T-cell (primary cell): ENCODE measurements around the gene MARCHF4. TPM values are rescaled to one million over a fixed set of nuclear protein-coding genes. Genes with fewer than 3 reads are reported as not detected.

ENCODE experiments used
- ATAC-seq, 4 experiments: fragments of 200-7000 bp in 3 of 4; fragments of 150-1000 bp in 1 of 4; cut with Tn5 transposase; replicated peaks in 1 of 4; 1 replicate in 3 of 4; 2 replicates in 1 of 4; pipeline ENCODE4 v1.10.0; 2021; ENCODE audit warnings: moderate library complexity in 3 of 4, mild to moderate bottlenecking in 2 of 4, moderate number of reproducible peaks in 1 of 4
- CTCF ChIA-PET, 2 donors: fragments of 300-600 bp; sonication (Branson Sonifier 250); formaldehyde crosslinking; loops; one replicate each; lab custom pipeline; 2022; ENCODE audit warnings: antibody characterized with exemption in 2 of 2; lab: Charles Lee
- POLR2A ChIA-PET, 2 donors: fragments of 300-600 bp; sonication (Branson Sonifier 250); formaldehyde crosslinking; loops; one replicate each; lab custom pipeline; 2022; ENCODE audit warnings: antibody characterized with exemption in 2 of 2; lab: Charles Lee
- DNase-seq, 35 experiments: peaks; one replicate each; pipeline versions ENCODE4 v3.0.0 to v3.0.0-alpha.2; 2013 to 2023
- H3K27ac ChIP-seq: one replicate; pipeline ENCODE4 v1.5.1; 2013; ENCODE audit warnings: low read length
- H3K27me3 ChIP-seq, 2 experiments: replicated peaks in 1 of 2; 1 replicate in 1 of 2; 2 replicates in 1 of 2; pipeline versions ENCODE4 v1.6.1 to v1.7.0; 2013; ENCODE audit warnings: low read length in 1 of 2, mixed read lengths in 1 of 2; ENCODE audit not compliant: control insufficient read depth in 2 of 2, insufficient read depth in 2 of 2; ENCODE audit errors: extremely low read depth in 1 of 2
- H3K36me3 ChIP-seq, 2 donors: 1 replicate in 1 of 2; 2 replicates in 1 of 2; pipeline versions ENCODE4 v1.6.1 to v1.7.0; 2013; ENCODE audit warnings: low read length in 1 of 2; ENCODE audit not compliant: control insufficient read depth in 2 of 2, insufficient read depth in 1 of 2; ENCODE audit errors: extremely low read depth in 1 of 2
- H3K4me1 ChIP-seq, 2 experiments: 1 replicate in 1 of 2; 2 replicates in 1 of 2; pipeline versions ENCODE4 v1.6.1 to v1.7.0; 2013; ENCODE audit warnings: low read length in 2 of 2, mixed read lengths in 1 of 2; ENCODE audit not compliant: insufficient read depth in 2 of 2, control insufficient read depth in 1 of 2; ENCODE audit errors: extremely low read depth in 1 of 2
- H3K4me3 ChIP-seq, 2 donors: 1 replicate in 1 of 2; 2 replicates in 1 of 2; pipeline versions ENCODE4 v1.5.1 to v1.7.0; 2013; ENCODE audit warnings: mild to moderate bottlenecking in 2 of 2, low read length in 1 of 2, moderate library complexity in 1 of 2; ENCODE audit not compliant: control insufficient read depth in 1 of 2; ENCODE audit errors: extremely low read depth in 1 of 2
- H3K9me3 ChIP-seq: 2 replicates; pipeline ENCODE4 v1.7.0; 2013
- H3K27ac Mint-ChIP-seq, 2 donors: one replicate each; pipeline ENCODE4 v1.8.0; 2020 to 2021; ENCODE audit warnings: mild to moderate bottlenecking in 2 of 2, mixed read lengths in 2 of 2
- H3K27me3 Mint-ChIP-seq, 2 donors: one replicate each; pipeline ENCODE4 v1.8.0; 2021 to 2022; ENCODE audit warnings: mixed read lengths in 2 of 2
- H3K36me3 Mint-ChIP-seq: one replicate; pipeline ENCODE4 v1.8.0; 2021; ENCODE audit warnings: mixed read lengths
- H3K4me1 Mint-ChIP-seq, 3 donors: one replicate each; pipeline ENCODE4 v1.8.0; 2020 to 2022; ENCODE audit warnings: mixed read lengths in 3 of 3, mild to moderate bottlenecking in 1 of 3
- H3K4me3 Mint-ChIP-seq, 3 donors: one replicate each; pipeline ENCODE4 v1.8.0; 2020 to 2022; ENCODE audit warnings: mild to moderate bottlenecking in 3 of 3, mixed read lengths in 3 of 3, moderate library complexity in 3 of 3
- H3K9me3 Mint-ChIP-seq, 3 donors: one replicate each; pipeline ENCODE4 v1.8.0; 2020 to 2022; ENCODE audit warnings: mixed read lengths in 3 of 3
- WGBS: methylation state at CpG from one replicate; pipeline ENCODE4 v1.1.5; 2013; ENCODE audit warnings: missing lambda C conversion rate; ENCODE audit not compliant: insufficient coverage; 5-methylcytosine and 5-hydroxymethylcytosine counted together
- total RNA-seq, 35 experiments: library from RNA in 6 of 35; stranded (reverse) in 6 of 35; fragments of 120-200 nt in 1 of 35; gene quantifications; one replicate each; pipeline versions ENCODE4 v1.2.1 to v1.2.4 and lab custom pipeline; 2013 to 2026

The MARCHF4 gene
- total RNA-seq, 5 donors from 2014 or later (not counting 1 experiment from before 2014, with no cell fraction given) = not detected

DNA sequence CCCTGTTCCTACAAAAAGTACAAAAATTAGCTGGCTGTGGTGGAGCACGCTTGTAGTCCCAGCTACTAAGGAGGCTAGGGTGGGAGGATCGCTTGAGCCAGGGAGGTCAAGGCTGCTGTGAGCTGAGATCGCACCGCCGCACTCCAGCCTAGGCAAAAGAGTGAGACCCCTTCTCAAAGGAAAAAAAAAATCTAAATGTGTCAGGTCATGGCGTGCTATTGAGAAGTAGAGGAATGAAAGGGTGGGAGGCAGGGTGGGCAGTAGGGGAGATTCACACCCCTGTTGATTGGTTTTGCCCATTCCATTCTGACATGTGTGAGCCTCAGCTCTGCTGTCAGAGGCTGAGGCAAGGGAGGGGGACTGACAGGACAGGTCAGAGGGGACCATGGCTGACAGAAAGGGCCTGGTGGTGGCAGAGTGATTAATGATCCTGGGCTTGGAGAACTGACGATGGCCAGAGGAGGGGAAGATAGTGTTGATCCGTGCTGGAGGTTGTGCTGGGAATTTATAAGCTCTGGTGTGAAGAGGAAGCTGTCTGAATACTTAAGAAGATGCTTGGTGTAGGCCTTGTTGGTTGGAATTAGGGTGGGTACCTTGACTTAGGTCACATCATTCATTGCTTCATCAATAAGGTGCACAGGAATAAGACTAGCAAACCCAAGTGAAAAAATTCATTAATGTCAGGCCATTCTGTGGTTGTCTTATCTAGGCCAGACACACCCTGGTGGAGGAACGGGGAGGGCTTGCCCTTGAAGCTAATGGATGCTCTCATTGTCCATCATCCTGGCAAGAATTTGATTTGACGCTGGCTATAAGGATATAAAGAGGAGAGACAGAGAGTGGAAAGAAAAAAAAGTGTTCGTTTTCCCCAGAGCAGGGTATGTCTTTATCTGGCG lies 20.9 kb upstream of the MARCHF4 start:
- Mint-ChIP-seq H3K4me3 (no peak overlapping the region), H3K36me3 (no peaks in the 10 kb centered on the region), H3K4me1 (peaks cover 12 to 19% (median 16%) of the 10 kb centered on the region in 3 donors), H3K27me3 (peaks cover 0 to 4% of the 10 kb centered on the region in 2 donors), H3K27ac (no peak overlapping the region), H3K9me3 (no peaks in the 10 kb centered on the region)
- H3K36me3 ChIP-seq = no peaks in the 10 kb centered on the region
- H3K9me3 ChIP-seq = no peaks in the 10 kb centered on the region
- ChIA-PET CTCF (interaction anchor here in 1 of 2 donors (1.0 kb wide), 1 partner anchor 9 kb away, joined by 3 read pairs; no protein-coding TSS in a partner anchor), POLR2A (no interaction called here)
- ATAC-seq = no peak
- WGBS = 80% methylated on average over 8 of the region's 12 CpGs
- no peak overlapping the region for H3K27ac ChIP-seq
- peaks cover 7 to 12% of the 10 kb centered on the region in 2 experiments for H3K4me1 ChIP-seq
- H3K27me3 ChIP-seq = peaks cover 0 to 5% of the 10 kb centered on the region in 2 experiments
- DNase-seq = no peak
- no peak overlapping the region for H3K4me3 ChIP-seq

DNA sequence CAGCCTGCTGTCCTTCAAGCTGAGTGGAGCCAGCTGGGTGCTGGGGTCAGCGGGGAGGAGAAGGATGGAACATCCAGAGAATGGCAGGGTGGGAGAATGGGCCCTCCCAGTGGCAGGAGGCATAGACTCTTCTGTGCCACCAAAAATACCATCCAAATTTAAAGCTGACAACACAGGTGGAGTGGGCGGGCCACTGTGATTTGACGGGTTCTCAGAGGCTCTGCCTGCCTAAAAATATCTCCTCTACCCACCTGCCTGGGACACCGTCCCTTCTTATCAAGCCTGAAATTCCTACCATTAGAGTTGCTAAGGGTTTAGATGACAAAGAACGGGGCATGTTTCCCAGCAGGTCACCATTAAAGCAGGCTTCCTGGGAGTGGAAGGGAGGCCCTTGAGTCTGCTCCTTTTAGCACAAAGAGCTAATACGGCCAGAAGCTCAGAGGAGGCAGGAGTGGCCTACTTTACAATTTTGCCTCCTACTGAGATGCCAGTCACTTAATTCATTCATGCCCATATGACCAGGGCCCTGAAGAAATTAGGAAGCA lies 19.8 kb upstream of the MARCHF4 start:
- peaks cover 0 to 4% of the 10 kb centered on the region in 2 donors for H3K27me3 Mint-ChIP-seq
- H3K4me3 Mint-ChIP-seq = no peak overlapping the region
- Histone ChIP-seq H3K4me1 (peaks cover 10 to 14% of the 10 kb centered on the region in 2 experiments), H3K36me3 (no peaks in the 10 kb centered on the region), H3K4me3 (no peak overlapping the region), H3K9me3 (no peaks in the 10 kb centered on the region), H3K27me3 (peaks cover 0 to 5% of the 10 kb centered on the region in 2 experiments), H3K27ac (no peak overlapping the region)
- CTCF ChIA-PET = no interaction called here
- peaks cover 20 to 23% (median 23%) of the 10 kb centered on the region in 3 donors for H3K4me1 Mint-ChIP-seq
- H3K27ac Mint-ChIP-seq = no peak overlapping the region
- H3K36me3 Mint-ChIP-seq = no peaks in the 10 kb centered on the region
- H3K9me3 Mint-ChIP-seq = no peaks in the 10 kb centered on the region
- POLR2A ChIA-PET = no interaction called here
- 90% methylated on average over 2 of the region's 6 CpGs for WGBS
- DNase-seq (no peak), ATAC-seq (no peak)

DNA sequence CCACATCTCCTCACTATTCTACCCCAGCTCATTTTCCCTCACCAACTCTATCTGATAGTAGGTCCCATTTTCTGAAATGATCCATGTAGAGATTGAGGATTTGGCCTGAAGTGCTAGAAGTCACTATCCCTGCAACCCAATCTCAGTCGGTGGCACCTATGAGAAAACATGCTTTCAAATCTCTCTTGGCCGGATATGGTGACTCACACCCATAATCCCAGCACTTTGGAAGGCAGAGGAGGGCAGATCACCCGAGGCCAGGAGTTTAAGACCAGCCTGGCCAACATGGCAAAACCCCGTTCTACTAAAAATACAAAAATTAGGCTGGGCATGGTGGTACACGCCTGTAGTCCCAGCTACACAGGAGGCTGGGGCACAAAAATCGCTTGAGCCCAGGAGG lies 19.1 kb upstream of the MARCHF4 start:
- no peak for DNase-seq
- H3K27ac Mint-ChIP-seq = no peak overlapping the region
- no peak for ATAC-seq

DNA sequence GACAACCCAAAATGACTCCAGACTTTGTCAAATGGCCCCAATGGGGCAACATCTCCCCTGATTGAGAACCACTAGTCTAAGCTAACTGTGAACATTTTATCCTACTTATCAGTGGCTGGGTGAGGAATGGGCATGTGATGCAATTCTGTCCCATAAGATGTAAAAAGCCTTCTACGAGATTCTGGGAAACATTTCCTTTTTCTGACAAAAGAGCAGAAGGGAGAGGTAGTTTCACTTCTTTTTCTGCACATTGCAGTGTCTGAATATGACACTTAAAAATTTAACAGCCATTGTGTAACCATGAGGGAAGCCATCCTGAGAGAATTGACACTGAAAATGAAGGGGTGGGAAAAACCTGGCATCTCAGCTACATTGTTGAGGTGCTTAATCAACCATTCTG lies 17.3 kb upstream of the MARCHF4 start:
- CTCF ChIA-PET = no interaction called here
- Mint-ChIP-seq H3K4me1 (peaks cover 16 to 18% (median 17%) of the 10 kb centered on the region in 3 donors), H3K4me3 (no peak overlapping the region), H3K27me3 (peaks cover 4% of the 10 kb centered on the region in 2 donors), H3K9me3 (no peaks in the 10 kb centered on the region), H3K36me3 (no peaks in the 10 kb centered on the region), H3K27ac (peak overlapping the region; percentile 12 to 27)
- H3K36me3 ChIP-seq = no peaks in the 10 kb centered on the region
- no peaks in the 10 kb centered on the region for H3K27me3 ChIP-seq
- no peak overlapping the region for H3K27ac ChIP-seq
- H3K9me3 ChIP-seq = no peaks in the 10 kb centered on the region
- peaks cover 9 to 10% of the 10 kb centered on the region in 2 experiments for H3K4me1 ChIP-seq
- no peak overlapping the region for H3K4me3 ChIP-seq
- ATAC-seq (no peak), DNase-seq (no peak)
- POLR2A ChIA-PET = interaction anchor here in 1 of 2 donors (0.7 kb wide), 1 partner anchor 89 kb away, joined by 3 read pairs; no protein-coding TSS in a partner anchor
- WGBS = no CpG with 5 or more reads among the region's 1 CpG

More for the DNA sequence above, 19.1 kb upstream of the MARCHF4 start:
- Histone ChIP-seq H3K27ac (no peak overlapping the region), H3K36me3 (no peaks in the 10 kb centered on the region), H3K27me3 (peaks cover 0 to 5% of the 10 kb centered on the region in 2 experiments), H3K9me3 (no peaks in the 10 kb centered on the region), H3K4me3 (no peak overlapping the region), H3K4me1 (peaks cover 10 to 14% of the 10 kb centered on the region in 2 experiments)
- H3K4me3 Mint-ChIP-seq = no peak overlapping the region
- H3K27me3 Mint-ChIP-seq = peaks cover 0 to 4% of the 10 kb centered on the region in 2 donors
- POLR2A ChIA-PET = no interaction called here
- CTCF ChIA-PET = no interaction called here
- WGBS = 80% methylated on average over 1 of the region's 6 CpGs
- H3K36me3 Mint-ChIP-seq = no peaks in the 10 kb centered on the region
- no peaks in the 10 kb centered on the region for H3K9me3 Mint-ChIP-seq
- H3K4me1 Mint-ChIP-seq = peaks cover 20 to 23% (median 23%) of the 10 kb centered on the region in 3 donors

DNA sequence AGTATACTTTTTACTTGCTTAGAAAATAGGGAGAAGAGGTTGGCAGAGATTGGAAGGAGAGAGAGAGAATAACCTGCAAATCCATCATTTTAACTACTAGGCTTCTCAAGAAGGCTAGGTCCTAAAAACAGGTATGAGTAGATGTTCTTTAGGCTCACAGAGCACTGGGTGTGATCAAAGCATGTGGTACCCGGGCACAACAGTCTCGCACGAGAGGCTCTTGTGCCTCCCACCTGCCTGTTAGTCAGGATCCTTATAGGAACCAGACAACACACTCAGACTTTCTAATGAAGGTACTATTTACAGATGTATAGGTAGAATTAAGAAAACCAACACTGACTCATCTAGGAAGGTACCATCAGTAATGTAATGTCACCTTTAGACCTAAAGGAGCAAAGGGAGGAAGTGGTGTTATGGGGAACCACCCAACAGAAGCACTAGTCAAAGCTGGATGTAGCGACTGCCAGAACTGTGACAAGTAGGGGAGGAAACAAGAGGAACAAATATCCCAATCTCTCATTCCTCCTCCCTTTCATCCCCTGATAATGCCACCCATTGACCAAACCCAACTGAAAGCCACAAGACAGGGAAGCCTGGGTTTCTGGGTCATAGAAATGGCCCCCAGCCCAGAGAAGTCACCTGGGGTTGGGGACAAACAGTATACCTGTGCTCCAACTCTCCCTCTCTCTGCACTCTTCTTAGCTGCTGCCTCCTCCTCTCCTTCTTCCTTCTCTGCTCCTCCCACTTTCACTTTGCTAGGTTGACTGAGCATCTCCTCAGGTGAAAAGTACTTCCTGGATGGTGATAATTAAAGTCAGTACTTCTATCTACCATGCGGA lies 16.0 kb upstream of the MARCHF4 start:
- Mint-ChIP-seq H3K4me1 (peaks cover 14 to 18% (median 17%) of the 10 kb centered on the region in 3 donors), H3K27ac (peak overlapping the region; percentile 82 to 89), H3K9me3 (no peaks in the 10 kb centered on the region), H3K4me3 (peak overlapping the region in 2 of 3 donors; percentile 32), H3K27me3 (peaks cover under 1 to 4% of the 10 kb centered on the region in 2 donors), H3K36me3 (no peaks in the 10 kb centered on the region)
- H3K27ac ChIP-seq = peak overlapping the region; percentile 57
- H3K27me3 ChIP-seq = no peaks in the 10 kb centered on the region
- ATAC-seq (peak; percentile 98 to 100 (median 100)), DNase-seq (peak in 8 of 35 experiments; percentile 7 to 40 (median 20))
- no peaks in the 10 kb centered on the region for H3K36me3 ChIP-seq
- H3K4me1 ChIP-seq = peaks cover 9 to 10% of the 10 kb centered on the region in 2 experiments
- no peak overlapping the region for H3K4me3 ChIP-seq
- H3K9me3 ChIP-seq = no peaks in the 10 kb centered on the region
- ChIA-PET CTCF (interaction anchor here in 1 of 2 donors (1.3 kb wide), 1 partner anchor 14 kb away, joined by 3 read pairs; no protein-coding TSS in a partner anchor), POLR2A (no interaction called here)
- 60% methylated on average over 1 of the region's 5 CpGs for WGBS

DNA sequence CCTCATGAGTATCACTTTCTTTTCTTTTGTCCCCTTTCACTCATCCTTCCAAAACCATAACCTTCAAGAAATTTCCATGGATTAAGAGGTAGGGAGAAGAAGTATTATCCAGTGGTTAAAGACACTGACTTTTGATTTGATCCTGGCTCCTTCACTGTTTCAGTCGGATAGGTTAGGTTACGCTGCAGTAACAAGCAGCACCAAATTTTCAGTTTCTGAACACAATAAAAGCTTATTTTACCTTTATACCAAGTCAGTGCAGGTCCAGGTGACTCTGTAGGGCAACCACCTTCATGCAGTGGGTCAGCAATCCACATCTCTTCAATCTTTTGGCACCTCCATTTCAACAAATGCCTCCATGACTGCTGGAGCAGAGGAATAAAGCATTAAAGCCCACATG lies 15.0 kb upstream of the MARCHF4 start:
- H3K27me3 ChIP-seq = no peaks in the 10 kb centered on the region
- H3K9me3 ChIP-seq = no peaks in the 10 kb centered on the region
- DNase-seq = no peak
- ChIA-PET CTCF (no interaction called here), POLR2A (no interaction called here)
- Mint-ChIP-seq H3K9me3 (no peaks in the 10 kb centered on the region), H3K4me1 (peaks cover 14 to 18% (median 17%) of the 10 kb centered on the region in 3 donors), H3K4me3 (no peak overlapping the region), H3K27me3 (peaks cover 0 to 4% of the 10 kb centered on the region in 2 donors), H3K27ac (no peak overlapping the region), H3K36me3 (no peaks in the 10 kb centered on the region)
- WGBS = 100% methylated on average over 1 of the region's 2 CpGs
- H3K36me3 ChIP-seq = no peaks in the 10 kb centered on the region
- no peak overlapping the region for H3K27ac ChIP-seq
- H3K4me1 ChIP-seq = peaks cover 9 to 10% of the 10 kb centered on the region in 2 experiments
- ATAC-seq = no peak
- no peak overlapping the region for H3K4me3 ChIP-seq
